SW480 (cell line): ENCODE results near the gene NOL6.
"Not testable (repeated sequence)": the region's sequence is repeated elsewhere in the genome, so short reads cannot be mapped to it uniquely, and the experiment has no call there.

Experiments used
- DNase-seq: peaks from one replicate; pipeline ENCODE4 v3.0.0-alpha.2; 2016; ENCODE audit warnings: low spot score

NOL6 gene

GRCh38 chr9:33473643-33474352 is at the start of gene NOL6:
TSS of gene NOL6 (minus strand) at chr9:33473924. CDS start at chr9:33473842, 82 bp downstream.
- peak; percentile 97 for DNase-seq

GRCh38 chr9:33521861-33522260 is 48.1 kb upstream of the NOL6 start:
- not testable (repeated sequence) for DNase-seq

- not testable (repeated sequence) for DNase-seq
Observed at GRCh38 chr9:33517934-33518577, 44.3 kb upstream of the NOL6 start.

- peak; percentile 17 for DNase-seq
Observed at GRCh38 chr9:33517373-33517772, 43.6 kb upstream of the NOL6 start.

GRCh38 chr9:33516397-33516796 is 42.7 kb upstream of the NOL6 start:
- DNase-seq, result not testable (repeated sequence)

- DNase-seq, result not testable (repeated sequence)
Observed at GRCh38 chr9:33515342-33515995, 41.7 kb upstream of the NOL6 start.

GRCh38 chr9:33512535-33512934 is 38.8 kb upstream of the NOL6 start:
- DNase-seq, result not testable (repeated sequence)

- DNase-seq, result not testable (repeated sequence)
Observed at GRCh38 chr9:33511184-33511517, 37.4 kb upstream of the NOL6 start.

GRCh38 chr9:33510262-33511183 is 36.8 kb upstream of the NOL6 start:
- DNase-seq, result peak; percentile 51

- peak; percentile 50 for DNase-seq
Observed at GRCh38 chr9:33506626-33507370, 33.1 kb upstream of the NOL6 start.

- DNase-seq, result no peak
Observed at GRCh38 chr9:33498387-33498786, 24.7 kb upstream of the NOL6 start.

GRCh38 chr9:33493819-33494218 is 20.1 kb upstream of the NOL6 start:
- not testable (repeated sequence) for DNase-seq

GRCh38 chr9:33489066-33489465 is 15.3 kb upstream of the NOL6 start:
- DNase-seq, result no peak

- DNase-seq, result not testable (repeated sequence)
Observed at GRCh38 chr9:33485312-33485711, 11.6 kb upstream of the NOL6 start.

- no peak for DNase-seq
Observed at GRCh38 chr9:33480976-33481375, 7.3 kb upstream of the NOL6 start.

GRCh38 chr9:33480106-33480505 is 6.4 kb upstream of the NOL6 start:
- DNase-seq, result no peak

GRCh38 chr9:33476503-33476902 is 2.8 kb upstream of the NOL6 start:
- no peak for DNase-seq

- DNase-seq, result no peak
Observed at GRCh38 chr9:33475357-33475756, 1.6 kb upstream of the NOL6 start.

- DNase-seq, result no peak
Observed at GRCh38 chr9:33472881-33473615, 676 bp downstream of the NOL6 start.

- DNase-seq, result no peak
Observed at GRCh38 chr9:33472171-33472880, 1.4 kb downstream of the NOL6 start.
